GM23338 (cell line): ENCODE results near the gene SULF2. TPM values are rescaled to one million over a fixed set of nuclear protein-coding genes. Genes with fewer than 3 reads are reported as not detected.

Experiments
- ATAC-seq: fragments of 200-7000 bp; cut with Tn5 transposase; 3 replicates; pipeline ENCODE4 v1.9.1; 2020
- DNase-seq: peaks from one replicate; pipeline ENCODE4 v3.0.0-alpha.2; 2015; ENCODE audit warnings: low spot score
- H2AFZ ChIP-seq: fragments of 200-600 bp; sonication (generic); 2 replicates; pipeline ENCODE4 v1.8.0; 2016; ENCODE audit warnings: antibody characterized with exemption, mild to moderate bottlenecking, moderate library complexity
- H3F3A ChIP-seq: fragments of 200-600 bp; sonication (generic); replicated peaks from 2 replicates; pipeline ENCODE4 v1.8.0; 2017; ENCODE audit warnings: antibody characterized with exemption, mixed run types, low read depth
- H3K27ac ChIP-seq: fragments of 200-600 bp; sonication (generic); 2 replicates; pipeline ENCODE4 v1.6.1; 2016; ENCODE audit warnings: low read depth
- H3K27me3 ChIP-seq: fragments of 200-600 bp; sonication (generic); 2 replicates; pipeline ENCODE4 v1.8.0; 2016; ENCODE audit warnings: mild to moderate bottlenecking, mixed run types, moderate library complexity; ENCODE audit not compliant: insufficient read depth
- H3K36me3 ChIP-seq: fragments of 200-600 bp; sonication (generic); 2 replicates; pipeline ENCODE4 v1.8.0; 2016; ENCODE audit warnings: mild to moderate bottlenecking; ENCODE audit not compliant: insufficient read depth
- H3K4me1 ChIP-seq: fragments of 200-600 bp; sonication (generic); 2 replicates; pipeline ENCODE4 v1.8.0; 2016; ENCODE audit warnings: mild to moderate bottlenecking, moderate library complexity; ENCODE audit not compliant: insufficient read depth
- H3K4me2 ChIP-seq: fragments of 200-600 bp; sonication (generic); 2 replicates; pipeline ENCODE4 v1.7.1; 2017; ENCODE audit warnings: mixed run types
- H3K4me3 ChIP-seq: fragments of 200-600 bp; sonication (generic); 2 replicates; pipeline ENCODE4 v1.6.1; 2016; ENCODE audit warnings: mixed run types
- H3K79me2 ChIP-seq: fragments of 200-600 bp; sonication (generic); replicated peaks from 2 replicates; pipeline ENCODE4 v1.8.0; 2017; ENCODE audit warnings: mild to moderate bottlenecking; ENCODE audit not compliant: insufficient read depth
- H3K9me2 ChIP-seq: fragments of 200-600 bp; sonication (generic); 2 replicates; pipeline ENCODE4 v1.8.0; 2017; ENCODE audit not compliant: insufficient read depth
- H4K20me1 ChIP-seq: fragments of 200-600 bp; sonication (generic); replicated peaks from 2 replicates; pipeline ENCODE4 v1.8.0; 2017; ENCODE audit warnings: mild to moderate bottlenecking; ENCODE audit not compliant: insufficient read depth
- H3K27ac Mint-ChIP-seq: 2 replicates; pipeline ENCODE4 v1.8.0; 2020; ENCODE audit warnings: inconsistent platforms, mild to moderate bottlenecking, moderate library complexity, mixed read lengths
- H3K27me3 Mint-ChIP-seq: 3 replicates; pipeline ENCODE4 v1.8.0; 2022; ENCODE audit warnings: low read depth, mild to moderate bottlenecking, moderate library complexity, mixed read lengths, inconsistent platforms; ENCODE audit not compliant: insufficient read depth, poor library complexity
- H3K36me3 Mint-ChIP-seq: 3 replicates; pipeline ENCODE4 v1.8.0; 2021; ENCODE audit warnings: low read depth, mild to moderate bottlenecking, inconsistent platforms, moderate library complexity, mixed read lengths
- H3K4me1 Mint-ChIP-seq: 3 replicates; pipeline ENCODE4 v1.8.0; 2020; ENCODE audit warnings: mild to moderate bottlenecking, inconsistent platforms, mixed read lengths
- H3K4me3 Mint-ChIP-seq: 3 replicates; pipeline ENCODE4 v1.8.0; 2021; ENCODE audit warnings: moderate library complexity, mild to moderate bottlenecking, inconsistent platforms, mixed read lengths
- H3K9me3 Mint-ChIP-seq: 3 replicates; pipeline ENCODE4 v1.8.0; 2020; ENCODE audit warnings: moderate library complexity, mild to moderate bottlenecking, inconsistent platforms, mixed read lengths
- POLR2AphosphoS5 ChIP-seq: IDR thresholded peaks from 2 replicates; pipeline ENCODE4 v1.6.1; 2016; ENCODE audit warnings: antibody characterized with exemption, low read depth
- ZNF331 ChIP-seq: fragments of 250-450 bp; sonication (Bioruptor Pico); IDR thresholded peaks from 2 replicates; pipeline ENCODE4 v1.5.0; 2020; ENCODE audit warnings: low read depth, mild to moderate bottlenecking, moderate library complexity
- polyA plus RNA-seq: library from polyadenylated mRNA; unstranded; fragments of >200 nt; fragmentation: Nextera tagmentation; extraction: Ambion mirVana; gene quantifications from 2 replicates; pipeline ENCODE4 v1.2.1, GENCODE V29; 2016
- total RNA-seq: library from RNA; depleted of rRNA; stranded (reverse); fragments of >200 nt; shearing (Covaris generic); gene quantifications from 2 replicates; pipeline ENCODE4 v1.2.3, GENCODE V29; 2014
- TF ChIP-seq, protein P1 (sequence below): fragments of 250-450 bp; sonication (Bioruptor Pico); IDR thresholded peaks from 2 replicates; pipeline ENCODE4 v1.5.0; 2020; ENCODE audit warnings: mild to moderate bottlenecking, moderate library complexity

Gene SULF2
- total and polyA plus RNA-seq, 2 experiments from 2014 or later, result 9.5 to 20.7 TPM

DNA sequence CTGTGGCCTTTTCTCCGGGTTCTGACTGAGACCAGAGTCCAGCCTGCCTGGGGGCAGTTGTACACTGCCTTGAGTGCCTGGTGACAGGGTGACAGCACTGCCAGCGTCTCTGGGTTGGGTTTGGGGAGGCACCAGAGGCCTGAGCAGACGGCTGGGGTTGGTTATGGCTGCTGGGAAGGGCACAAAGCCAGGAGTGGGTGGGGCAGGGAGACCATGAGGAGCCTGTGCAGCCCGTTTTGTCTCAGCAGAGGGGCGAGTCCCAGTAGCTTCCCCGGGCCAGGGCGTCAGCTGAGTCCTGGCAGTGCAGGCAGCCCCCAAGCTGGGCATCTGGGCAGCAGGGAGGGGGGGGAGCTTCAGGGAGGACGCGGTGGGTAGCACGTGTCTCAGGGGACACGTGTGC lies 15.3 kb upstream of the SULF2 start:
- H3K27ac Mint-ChIP-seq, result no peak overlapping the region

More for the DNA sequence above, 15.3 kb upstream of the SULF2 start:
- no peaks in the 10 kb centered on the region for H3K27me3 ChIP-seq
- no peaks in the 10 kb centered on the region for H3K36me3 ChIP-seq
- DNase-seq (no peak), ATAC-seq (no peak)
- H3K4me3 Mint-ChIP-seq, result no peak overlapping the region
- peaks cover 5% of the 10 kb centered on the region for H3K4me1 ChIP-seq
- H3F3A ChIP-seq, result no peaks in the 10 kb centered on the region
- H3K9me2 ChIP-seq, result no peaks in the 10 kb centered on the region
- no peak overlapping the region for H3K27ac ChIP-seq
- H3K4me2 ChIP-seq, result no peak overlapping the region
- peaks cover 7% of the 10 kb centered on the region; the same call in 2 of the 3 replicates for H3K36me3 Mint-ChIP-seq
- H3K79me2 ChIP-seq, result no peaks in the 10 kb centered on the region
- H2AFZ ChIP-seq, result no peak overlapping the region
- no peaks in the 10 kb centered on the region for H4K20me1 ChIP-seq
- no peak overlapping the region for H3K4me3 ChIP-seq
- peaks cover 10% of the 10 kb centered on the region for H3K9me3 Mint-ChIP-seq
- H3K4me1 Mint-ChIP-seq, result peaks cover 12% of the 10 kb centered on the region
- H3K27me3 Mint-ChIP-seq, result peaks cover 9% of the 10 kb centered on the region
- TF ChIP-seq ZNF331, result no peak
- TF ChIP-seq, protein P1, sequence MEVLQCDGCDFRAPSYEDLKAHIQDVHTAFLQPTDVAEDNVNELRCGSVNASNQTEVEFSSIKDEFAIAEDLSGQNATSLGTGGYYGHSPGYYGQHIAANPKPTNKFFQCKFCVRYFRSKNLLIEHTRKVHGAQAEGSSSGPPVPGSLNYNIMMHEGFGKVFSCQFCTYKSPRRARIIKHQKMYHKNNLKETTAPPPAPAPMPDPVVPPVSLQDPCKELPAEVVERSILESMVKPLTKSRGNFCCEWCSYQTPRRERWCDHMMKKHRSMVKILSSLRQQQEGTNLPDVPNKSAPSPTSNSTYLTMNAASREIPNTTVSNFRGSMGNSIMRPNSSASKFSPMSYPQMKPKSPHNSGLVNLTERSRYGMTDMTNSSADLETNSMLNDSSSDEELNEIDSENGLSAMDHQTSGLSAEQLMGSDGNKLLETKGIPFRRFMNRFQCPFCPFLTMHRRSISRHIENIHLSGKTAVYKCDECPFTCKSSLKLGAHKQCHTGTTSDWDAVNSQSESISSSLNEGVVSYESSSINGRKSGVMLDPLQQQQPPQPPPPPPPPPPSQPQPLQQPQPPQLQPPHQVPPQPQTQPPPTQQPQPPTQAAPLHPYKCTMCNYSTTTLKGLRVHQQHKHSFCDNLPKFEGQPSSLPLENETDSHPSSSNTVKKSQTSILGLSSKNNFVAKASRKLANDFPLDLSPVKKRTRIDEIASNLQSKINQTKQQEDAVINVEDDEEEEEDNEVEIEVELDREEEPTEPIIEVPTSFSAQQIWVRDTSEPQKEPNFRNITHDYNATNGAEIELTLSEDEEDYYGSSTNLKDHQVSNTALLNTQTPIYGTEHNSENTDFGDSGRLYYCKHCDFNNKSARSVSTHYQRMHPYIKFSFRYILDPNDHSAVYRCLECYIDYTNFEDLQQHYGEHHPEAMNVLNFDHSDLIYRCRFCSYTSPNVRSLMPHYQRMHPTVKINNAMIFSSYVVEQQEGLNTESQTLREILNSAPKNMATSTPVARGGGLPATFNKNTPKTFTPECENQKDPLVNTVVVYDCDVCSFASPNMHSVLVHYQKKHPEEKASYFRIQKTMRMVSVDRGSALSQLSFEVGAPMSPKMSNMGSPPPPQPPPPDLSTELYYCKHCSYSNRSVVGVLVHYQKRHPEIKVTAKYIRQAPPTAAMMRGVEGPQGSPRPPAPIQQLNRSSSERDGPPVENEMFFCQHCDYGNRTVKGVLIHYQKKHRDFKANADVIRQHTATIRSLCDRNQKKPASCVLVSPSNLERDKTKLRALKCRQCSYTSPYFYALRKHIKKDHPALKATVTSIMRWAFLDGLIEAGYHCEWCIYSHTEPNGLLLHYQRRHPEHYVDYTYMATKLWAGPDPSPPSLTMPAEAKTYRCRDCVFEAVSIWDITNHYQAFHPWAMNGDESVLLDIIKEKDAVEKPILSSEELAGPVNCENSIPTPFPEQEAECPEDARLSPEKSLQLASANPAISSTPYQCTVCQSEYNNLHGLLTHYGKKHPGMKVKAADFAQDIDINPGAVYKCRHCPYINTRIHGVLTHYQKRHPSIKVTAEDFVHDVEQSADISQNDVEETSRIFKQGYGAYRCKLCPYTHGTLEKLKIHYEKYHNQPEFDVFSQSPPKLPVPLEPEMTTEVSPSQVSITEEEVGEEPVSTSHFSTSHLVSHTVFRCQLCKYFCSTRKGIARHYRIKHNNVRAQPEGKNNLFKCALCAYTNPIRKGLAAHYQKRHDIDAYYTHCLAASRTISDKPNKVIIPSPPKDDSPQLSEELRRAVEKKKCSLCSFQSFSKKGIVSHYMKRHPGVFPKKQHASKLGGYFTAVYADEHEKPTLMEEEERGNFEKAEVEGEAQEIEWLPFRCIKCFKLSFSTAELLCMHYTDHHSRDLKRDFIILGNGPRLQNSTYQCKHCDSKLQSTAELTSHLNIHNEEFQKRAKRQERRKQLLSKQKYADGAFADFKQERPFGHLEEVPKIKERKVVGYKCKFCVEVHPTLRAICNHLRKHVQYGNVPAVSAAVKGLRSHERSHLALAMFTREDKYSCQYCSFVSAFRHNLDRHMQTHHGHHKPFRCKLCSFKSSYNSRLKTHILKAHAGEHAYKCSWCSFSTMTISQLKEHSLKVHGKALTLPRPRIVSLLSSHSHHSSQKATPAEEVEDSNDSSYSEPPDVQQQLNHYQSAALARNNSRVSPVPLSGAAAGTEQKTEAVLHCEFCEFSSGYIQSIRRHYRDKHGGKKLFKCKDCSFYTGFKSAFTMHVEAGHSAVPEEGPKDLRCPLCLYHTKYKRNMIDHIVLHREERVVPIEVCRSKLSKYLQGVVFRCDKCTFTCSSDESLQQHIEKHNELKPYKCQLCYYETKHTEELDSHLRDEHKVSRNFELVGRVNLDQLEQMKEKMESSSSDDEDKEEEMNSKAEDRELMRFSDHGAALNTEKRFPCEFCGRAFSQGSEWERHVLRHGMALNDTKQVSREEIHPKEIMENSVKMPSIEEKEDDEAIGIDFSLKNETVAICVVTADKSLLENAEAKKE (CRISPR knock-in tag), result no peak
- TF ChIP-seq POLR2AphosphoS5, result no peak
